GM15510 (cell line): ENCODE results near the gene RPL7L1.
A peak's percentile ranks its signal among the peaks of the same experiment; 100 is the strongest.

Source experiments
- POLR2A ChIP-seq: IDR thresholded peaks from 3 replicates; pipeline ENCODE4 v1.6.1; 2011; ENCODE audit warnings: borderline replicate concordance; ENCODE audit not compliant: insufficient read length; ENCODE audit errors: extremely low read depth

RPL7L1 gene

GRCh38 chr6:42879372-42880239 is at the start of gene RPL7L1:
RPL7L1 (plus strand) TSS chr6:42879616; CDS start chr6:42879911, 295 bp downstream.
- TF ChIP-seq POLR2A = peak; percentile 81

GRCh38 chr6:42831237-42831636 is 48.2 kb upstream of the RPL7L1 start:
- no peak for TF ChIP-seq POLR2A

DNA sequence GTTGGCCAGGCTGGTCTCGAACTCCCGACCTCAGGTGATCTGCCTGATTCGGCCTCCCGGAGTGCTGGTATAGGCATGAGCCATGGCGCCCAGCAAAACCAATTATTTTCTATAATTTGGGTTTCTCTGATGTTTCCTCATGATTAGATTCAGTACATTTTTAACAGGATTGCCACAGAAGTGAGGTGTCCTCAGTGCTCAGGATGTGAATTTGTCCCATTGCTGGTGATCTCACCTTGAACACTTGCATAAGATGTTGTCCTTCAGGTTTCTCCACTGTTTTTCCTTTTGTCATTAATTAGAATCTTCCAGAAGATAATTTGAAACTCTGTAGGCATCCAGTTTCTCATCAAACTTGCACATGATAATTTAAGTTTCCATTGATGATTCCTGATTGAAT is 45.4 kb upstream of the RPL7L1 start:
- no peak for TF ChIP-seq POLR2A

- TF ChIP-seq POLR2A = no peak
Observed at GRCh38 chr6:42841844-42842584, 37.4 kb upstream of the RPL7L1 start.

DNA sequence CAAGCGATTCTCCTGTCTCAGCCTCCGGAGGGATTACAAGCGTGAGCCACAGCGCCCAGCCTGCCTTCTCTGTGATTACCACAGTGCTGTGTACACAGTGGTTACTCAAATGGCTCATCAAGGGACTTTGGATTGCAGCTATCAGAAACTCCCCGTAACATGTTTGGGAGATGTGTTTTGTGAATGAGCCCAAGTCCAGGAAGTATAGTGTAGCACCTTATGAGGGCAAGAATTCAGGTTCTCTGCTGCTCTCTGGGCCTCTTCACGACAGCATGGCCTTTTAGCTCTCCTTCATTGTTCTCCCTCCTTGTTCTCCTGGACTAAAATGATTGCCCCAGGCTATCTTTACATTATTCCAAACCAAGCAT is 34.1 kb upstream of the RPL7L1 start:
- TF ChIP-seq POLR2A = no peak

DNA sequence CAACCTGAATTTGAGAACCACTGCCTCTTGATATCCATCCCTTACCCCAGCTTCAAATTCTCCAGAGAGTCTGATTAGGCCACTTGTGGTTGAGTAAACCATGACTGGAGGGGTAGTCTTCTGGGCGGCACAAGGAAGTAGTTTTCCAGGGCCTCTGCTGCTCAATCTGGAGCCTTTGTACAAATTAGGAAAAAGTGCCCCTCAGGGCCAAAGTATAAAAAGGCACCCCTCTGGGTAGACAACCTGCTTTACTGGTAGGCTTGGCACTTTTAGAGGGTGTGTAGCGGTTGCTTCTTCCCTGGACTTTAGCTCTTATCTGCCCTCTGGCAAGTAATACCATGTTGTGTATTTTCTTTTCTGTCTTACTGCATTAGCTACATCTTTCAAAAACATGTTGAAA is 32.9 kb upstream of the RPL7L1 start:
- no peak for TF ChIP-seq POLR2A

DNA sequence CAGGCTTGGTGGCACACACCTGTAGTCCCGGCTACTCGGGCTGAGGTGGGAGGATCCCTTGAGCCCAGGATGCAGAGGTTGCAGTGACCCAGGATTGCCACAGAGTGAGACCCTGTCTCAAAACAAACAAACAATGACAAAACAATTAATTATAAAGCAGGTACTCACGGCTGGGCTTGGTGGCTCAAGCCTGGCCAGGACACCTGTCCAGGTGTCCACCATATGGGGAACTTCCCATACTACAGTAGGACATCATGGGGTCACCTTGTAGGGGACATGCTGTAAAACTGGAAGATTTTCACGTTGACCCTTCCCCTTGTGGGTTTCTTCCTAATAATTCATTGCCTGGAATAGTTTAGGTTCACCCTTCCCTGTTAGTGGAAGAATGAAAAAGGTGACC is 30.7 kb upstream of the RPL7L1 start:
- no peak for TF ChIP-seq POLR2A

GRCh38 chr6:42851599-42851998 is 27.8 kb upstream of the RPL7L1 start:
- no peak for TF ChIP-seq POLR2A

DNA sequence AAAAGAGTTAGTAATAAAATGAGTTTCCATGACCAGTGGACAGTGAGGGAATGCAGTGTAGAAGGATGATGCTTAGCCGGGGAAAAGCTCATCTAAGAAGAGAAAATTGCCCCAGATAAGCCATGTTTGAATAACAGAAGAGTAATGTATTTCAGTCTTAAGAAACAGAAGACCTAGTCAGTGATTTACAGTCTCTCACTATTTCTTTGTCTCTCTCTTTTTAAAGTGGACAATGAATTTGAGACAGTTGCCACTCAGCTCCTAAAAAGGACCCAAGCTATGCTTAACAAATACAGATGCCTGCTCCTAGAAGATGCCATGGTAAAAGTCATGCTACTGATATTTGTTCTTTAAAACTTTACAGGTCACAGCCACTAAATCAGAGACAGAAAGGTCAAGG is 19.4 kb upstream of the RPL7L1 start:
- no peak for TF ChIP-seq POLR2A

DNA sequence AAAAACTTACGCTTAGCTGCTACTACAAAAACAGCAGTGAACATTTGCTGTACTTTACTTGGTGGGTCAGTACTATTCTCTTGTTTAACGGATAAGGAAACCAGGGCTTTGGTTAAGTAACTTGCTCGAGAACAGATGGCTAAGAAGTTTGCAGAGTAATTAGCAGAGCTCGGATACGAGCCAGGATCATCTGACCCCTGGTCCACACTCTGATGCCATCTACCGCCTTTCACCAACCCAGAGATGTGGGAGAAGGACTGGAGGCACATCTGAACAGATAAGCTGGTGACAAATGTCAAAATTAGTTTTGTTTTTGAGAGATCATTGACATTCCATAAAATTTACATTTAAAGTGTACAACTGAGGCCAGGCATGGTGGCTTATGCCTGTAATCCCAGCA is 18.9 kb upstream of the RPL7L1 start:
- TF ChIP-seq POLR2A = no peak

- no peak for TF ChIP-seq POLR2A
Observed at GRCh38 chr6:42864602-42865001, 14.8 kb upstream of the RPL7L1 start.

- TF ChIP-seq POLR2A = no peak
Observed at GRCh38 chr6:42870145-42870936, 9.1 kb upstream of the RPL7L1 start.

- TF ChIP-seq POLR2A = no peak
Observed at GRCh38 chr6:42871711-42872110, 7.7 kb upstream of the RPL7L1 start.

DNA sequence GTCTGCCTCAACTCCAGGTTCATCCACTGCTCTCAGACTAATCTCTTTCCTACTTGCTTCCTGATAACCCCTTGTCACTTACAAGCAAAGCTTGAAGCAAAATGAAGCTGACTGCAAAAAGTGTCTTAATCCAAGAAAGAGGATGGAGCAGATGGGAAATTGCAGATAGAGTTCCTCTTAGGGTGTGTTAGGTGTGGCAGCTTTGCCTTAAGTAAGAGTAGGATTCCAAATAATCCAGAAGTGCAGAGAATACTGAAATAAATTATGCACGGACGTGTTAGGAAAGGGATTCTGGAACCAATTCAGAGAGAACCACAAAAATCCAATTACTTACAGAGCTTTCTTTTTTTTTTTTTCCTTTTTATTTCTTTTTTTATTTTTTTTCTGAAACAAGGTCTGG is 6.1 kb upstream of the RPL7L1 start:
- no peak for TF ChIP-seq POLR2A

DNA sequence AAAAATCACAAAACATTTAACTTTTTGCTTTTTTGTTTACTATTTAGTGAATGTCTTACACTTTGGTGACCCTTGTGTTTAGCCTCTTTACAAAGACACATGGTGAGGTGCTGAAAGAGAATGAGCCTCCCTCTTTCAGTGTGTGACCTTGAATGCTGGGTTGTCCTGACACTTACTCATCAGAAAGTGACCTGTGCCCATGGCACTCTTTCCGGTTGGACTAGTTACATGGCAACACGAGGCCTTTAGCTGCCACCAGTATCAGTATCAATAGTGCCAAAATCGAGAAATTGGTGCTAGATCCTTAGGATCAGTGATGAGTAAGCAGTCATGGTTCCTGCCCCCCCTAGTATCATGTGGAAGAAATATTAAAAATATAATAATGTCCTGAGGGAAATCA is 1.7 kb upstream of the RPL7L1 start:
- TF ChIP-seq POLR2A = no peak

GRCh38 chr6:42885702-42886101 is 6.3 kb downstream of the RPL7L1 start:
- no peak for TF ChIP-seq POLR2A

DNA sequence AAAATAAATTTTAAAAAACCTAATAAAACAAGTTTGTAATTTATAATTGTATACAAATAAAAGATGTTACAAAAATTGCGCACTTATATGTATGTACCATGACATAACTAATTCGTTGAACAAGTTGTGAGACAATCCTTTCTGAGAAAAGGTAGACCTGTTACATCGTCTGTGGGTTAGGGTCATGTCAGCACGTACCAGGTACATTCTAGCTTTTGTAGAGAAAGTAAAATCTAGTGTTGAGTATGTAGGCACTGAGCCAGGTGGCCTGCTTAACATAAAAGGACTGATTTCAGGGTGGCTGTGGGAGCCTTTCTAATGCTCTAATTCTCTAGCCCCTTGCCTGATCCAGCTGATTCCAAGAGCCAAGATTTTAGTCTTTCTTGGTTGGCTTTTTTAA is 10.4 kb downstream of the RPL7L1 start:
- TF ChIP-seq POLR2A = no peak
